ENCODE results near the gene WDR70. TPM values are rescaled to one million over a fixed set of nuclear protein-coding genes. Genes with fewer than 3 reads are reported as not detected.
"Not testable (repeated sequence)": the region's sequence is repeated elsewhere in the genome, so short reads cannot be mapped to it uniquely, and the experiment has no call there.

Gene WDR70
- total RNA-seq, 1 donor from 2014 or later, result 27.7 TPM

- no peak for DNase-seq (ENCODE audit: low read depth in 2 of 2)
These were observed 414.0 kb downstream of the WDR70 start for GRCh38 chr5:37792975-37793631.

DNA sequence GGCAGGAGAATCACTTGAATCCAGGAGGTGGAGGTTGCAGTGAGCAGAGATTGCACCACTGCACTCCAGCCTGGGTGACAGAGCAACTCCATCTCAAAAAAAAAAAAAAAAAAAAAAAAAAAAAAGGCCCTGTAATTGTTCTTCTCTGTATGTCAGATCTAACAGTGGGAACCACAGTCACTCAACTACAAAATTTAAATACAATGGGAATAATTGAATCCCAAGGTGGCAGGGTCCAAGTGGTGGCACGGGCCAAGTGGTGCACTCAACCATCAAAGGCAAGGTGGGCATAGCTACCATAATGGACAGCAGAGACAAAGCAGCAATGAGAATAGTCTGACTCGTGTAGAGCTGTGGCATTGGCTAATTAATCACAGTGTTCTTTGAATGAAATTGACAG lies 416.2 kb downstream of the WDR70 start:
- DNase-seq (ENCODE audit: low read depth in 2 of 2), result not testable (repeated sequence)

DNA sequence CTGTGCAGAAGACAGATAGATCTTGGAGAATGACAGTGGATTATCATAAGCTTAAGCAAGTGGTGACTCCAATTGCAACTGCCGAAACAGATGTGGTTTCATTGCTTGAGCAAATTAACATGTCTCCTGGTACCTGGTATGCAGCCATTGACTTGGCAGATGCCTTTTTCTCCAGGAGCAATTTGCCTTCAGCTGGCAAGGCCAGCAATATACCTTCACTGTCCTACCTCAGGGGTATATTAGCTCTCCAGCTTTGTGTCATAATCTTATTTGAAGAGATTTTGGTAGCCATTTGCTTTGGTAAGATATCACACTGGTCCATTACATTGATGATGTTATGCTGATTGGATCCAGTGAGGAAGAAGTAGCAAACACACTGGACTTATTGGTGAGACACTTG lies 417.3 kb downstream of the WDR70 start:
- DNase-seq (ENCODE audit: low read depth in 2 of 2), result not testable (repeated sequence)

DNA sequence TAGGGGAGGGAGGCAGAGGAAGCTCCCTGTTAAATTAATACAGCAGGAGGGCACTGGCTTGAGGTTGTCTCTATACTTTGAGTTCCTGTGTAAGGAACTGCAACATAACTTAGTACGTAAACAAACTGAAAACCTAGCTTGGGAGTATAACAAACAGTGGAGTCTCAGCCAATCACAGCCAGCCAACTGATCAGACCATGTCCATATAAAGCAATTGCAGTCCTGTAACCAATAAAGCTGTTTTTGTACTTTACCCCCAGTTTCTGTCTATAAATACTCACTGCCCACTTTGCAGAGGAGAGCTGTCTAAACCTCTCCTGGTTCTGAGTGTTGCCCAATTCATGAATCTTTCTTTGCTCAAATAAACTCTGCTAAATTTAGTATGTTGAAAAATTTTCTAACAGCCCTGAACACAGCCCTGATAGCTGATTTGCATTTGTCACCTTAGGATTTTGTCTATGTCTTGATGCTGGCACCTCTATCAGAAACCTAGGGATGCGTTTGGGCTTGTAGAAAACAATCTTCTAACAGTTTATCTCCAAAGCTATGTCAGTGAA lies 420.8 kb downstream of the WDR70 start:
- DNase-seq (ENCODE audit: low read depth in 2 of 2), result no peak

- no peak for DNase-seq (ENCODE audit: low read depth in 2 of 2)
These were observed 422.4 kb downstream of the WDR70 start for GRCh38 chr5:37801521-37801920.

Other genes with a start within 250 kb of the WDR70 start
- 11.1 and 11.4 TPM in 2 replicates for gene CPLANE1, start 129.9 kb upstream of the WDR70 start, total RNA-seq
- 28.7 and 29.7 TPM in 2 replicates for gene NUP155, start 8.2 kb upstream of the WDR70 start, total RNA-seq

Data from dermis microvascular lymphatic vessel endothelial cell (primary cell).